Subcutaneous abdominal adipose tissue (tissue), 5 donors: ENCODE measurements around the gene MYPOP.
"Not testable (repeated sequence)": the region's sequence is repeated elsewhere in the genome, so short reads cannot be mapped to it uniquely, and the experiment has no call there.

Experiments used
- H3K27ac ChIP-seq: one replicate; pipeline ENCODE4 v1.7.0; 2013; ENCODE audit warnings: low read depth, mild to moderate bottlenecking, inconsistent platforms, low read length, moderate library complexity
- H3K27me3 ChIP-seq, 5 donors: one replicate each; pipeline ENCODE4 v1.7.0; 2013; ENCODE audit warnings: low read length in 5 of 5, inconsistent platforms in 1 of 5; ENCODE audit not compliant: control insufficient read depth in 5 of 5, insufficient read depth in 4 of 5
- H3K36me3 ChIP-seq, 5 donors: one replicate each; pipeline ENCODE4 v1.7.0; 2013; ENCODE audit warnings: low read length in 5 of 5; ENCODE audit not compliant: control insufficient read depth in 5 of 5, insufficient read depth in 5 of 5
- H3K4me1 ChIP-seq, 5 donors: one replicate each; pipeline ENCODE4 v1.7.0; 2013; ENCODE audit warnings: low read length in 5 of 5, mild to moderate bottlenecking in 3 of 5, moderate library complexity in 1 of 5; ENCODE audit not compliant: control insufficient read depth in 5 of 5, insufficient read depth in 5 of 5
- H3K4me3 ChIP-seq, 5 donors: one replicate each; pipeline ENCODE4 v1.7.0; 2013; ENCODE audit warnings: low read length in 5 of 5, low read depth in 1 of 5
- H3K9ac ChIP-seq, 5 donors: one replicate each; pipeline ENCODE4 v1.7.0; 2013; ENCODE audit warnings: low read length in 5 of 5, mild to moderate bottlenecking in 4 of 5, moderate library complexity in 3 of 5
- H3K9me3 ChIP-seq, 5 donors: one replicate each; pipeline ENCODE4 v1.7.0; 2013; ENCODE audit warnings: low read length in 5 of 5; ENCODE audit not compliant: control insufficient read depth in 5 of 5
- donor health status: healthy.
- donor health status: healthy.
- donor health status: healthy.
- donor health status: healthy.
- donor health status: healthy.

MYPOP gene

GRCh38 chr19:45897261-45897812 lies 5.1 kb downstream of the MYPOP start:
- peaks cover 0 to 27% (median 22%) of the 10 kb centered on the region in 5 donors for H3K36me3 ChIP-seq
- H3K27me3 ChIP-seq = no peaks in the 10 kb centered on the region
- H3K9me3 ChIP-seq = no peaks in the 10 kb centered on the region
- H3K4me3 ChIP-seq = no peak overlapping the region
- no peak overlapping the region for H3K27ac ChIP-seq
- no peak overlapping the region for H3K9ac ChIP-seq
- peaks cover 0 to 17% (median 16%) of the 10 kb centered on the region in 5 donors for H3K4me1 ChIP-seq

- H3K27ac ChIP-seq, H3K9ac ChIP-seq: not testable (repeated sequence)
- H3K36me3 ChIP-seq = peaks cover 0 to 27% (median 22%) of the 10 kb centered on the region in 5 donors
Observed at GRCh38 chr19:45895983-45896599, 6.3 kb downstream of the MYPOP start.

GRCh38 chr19:45895519-45895972 lies 6.9 kb downstream of the MYPOP start:
- Histone ChIP-seq H3K4me1 (peaks cover 0 to 2% (median 1%) of the 10 kb centered on the region in 5 donors), H3K36me3 (peaks cover 0 to 27% (median 22%) of the 10 kb centered on the region in 5 donors), H3K27me3 (no peaks in the 10 kb centered on the region), H3K9ac (no peak overlapping the region), H3K4me3 (no peak overlapping the region), H3K9me3 (no peaks in the 10 kb centered on the region), H3K27ac (no peak overlapping the region)

More at GRCh38 chr19:45895983-45896599, 6.3 kb downstream of the MYPOP start:
- H3K9me3 ChIP-seq, H3K4me3 ChIP-seq, H3K4me1 ChIP-seq, H3K27me3 ChIP-seq: not testable (repeated sequence)

GRCh38 chr19:45890877-45891276 lies 11.5 kb downstream of the MYPOP start:
- Histone ChIP-seq H3K36me3 (peaks cover 0 to 15% (median 8%) of the 10 kb centered on the region in 5 donors), H3K4me3 (no peak overlapping the region)

GRCh38 chr19:45889210-45889885 lies 13.1 kb downstream of the MYPOP start:
- peaks cover 3 to 24% (median 23%) of the 10 kb centered on the region in 5 donors for H3K4me1 ChIP-seq
- no peak overlapping the region for H3K4me3 ChIP-seq
- H3K36me3 ChIP-seq = peaks cover 0 to 10% (median 4%) of the 10 kb centered on the region in 5 donors
- H3K9ac ChIP-seq = no peak overlapping the region
- H3K9me3 ChIP-seq = no peaks in the 10 kb centered on the region
- H3K27me3 ChIP-seq = no peaks in the 10 kb centered on the region
- no peak overlapping the region for H3K27ac ChIP-seq

More at GRCh38 chr19:45890877-45891276, 11.5 kb downstream of the MYPOP start:
- Histone ChIP-seq H3K27ac (no peak overlapping the region), H3K27me3 (no peaks in the 10 kb centered on the region), H3K9me3 (no peaks in the 10 kb centered on the region), H3K9ac (no peak overlapping the region), H3K4me1 (peaks cover 0 to 11% (median 11%) of the 10 kb centered on the region in 5 donors)

GRCh38 chr19:45887200-45887710 lies 15.2 kb downstream of the MYPOP start:
- Histone ChIP-seq H3K9me3 (no peaks in the 10 kb centered on the region), H3K27ac (peak overlapping the region; percentile 92), H3K9ac (peak overlapping the region; percentile 87 to 98 (median 93)), H3K4me1 (peaks cover 3 to 43% (median 41%) of the 10 kb centered on the region in 5 donors), H3K4me3 (peak overlapping the region; percentile 76 to 93 (median 86)), H3K36me3 (peaks cover 0 to 15% (median 5%) of the 10 kb centered on the region in 5 donors), H3K27me3 (no peaks in the 10 kb centered on the region)

GRCh38 chr19:45886427-45887199 lies 15.8 kb downstream of the MYPOP start:
- Histone ChIP-seq H3K27ac (peak overlapping the region; percentile 92), H3K4me3 (peak overlapping the region; percentile 76 to 93 (median 86)), H3K27me3 (no peaks in the 10 kb centered on the region), H3K4me1 (peaks cover 3 to 44% (median 42%) of the 10 kb centered on the region in 5 donors), H3K36me3 (peaks cover 0 to 15% (median 3%) of the 10 kb centered on the region in 5 donors), H3K9me3 (no peaks in the 10 kb centered on the region), H3K9ac (peak overlapping the region; percentile 87 to 98 (median 93))

GRCh38 chr19:45885556-45886426 lies 16.6 kb downstream of the MYPOP start, which contains the start of gene IRF2BP1:
IRF2BP1 (minus strand) TSS chr19:45886141; CDS start chr19:45885774, 367 bp downstream.
- Histone ChIP-seq H3K9me3 (no peaks in the 10 kb centered on the region), H3K4me3 (peak within 1 kb of the TSS; percentile 76 to 93 (median 86)), H3K9ac (peak within 1 kb of the TSS; percentile 87 to 98 (median 93)), H3K36me3 (peaks cover 0 to 15% (median 3%) of the 10 kb centered on the region in 5 donors), H3K27me3 (no peaks in the 10 kb centered on the region), H3K4me1 (peaks cover 3 to 44% (median 42%) of the 10 kb centered on the region in 5 donors), H3K27ac (peak within 1 kb of the TSS; percentile 92)
